ENCODE measurements around the gene HACE1. TPM values are rescaled to one million over a fixed set of nuclear protein-coding genes. Genes with fewer than 3 reads are reported as not detected.

The HACE1 gene
- total and polyA plus RNA-seq, 2 experiments from 2014 or later: 6.9 to 14.5 TPM

DNA sequence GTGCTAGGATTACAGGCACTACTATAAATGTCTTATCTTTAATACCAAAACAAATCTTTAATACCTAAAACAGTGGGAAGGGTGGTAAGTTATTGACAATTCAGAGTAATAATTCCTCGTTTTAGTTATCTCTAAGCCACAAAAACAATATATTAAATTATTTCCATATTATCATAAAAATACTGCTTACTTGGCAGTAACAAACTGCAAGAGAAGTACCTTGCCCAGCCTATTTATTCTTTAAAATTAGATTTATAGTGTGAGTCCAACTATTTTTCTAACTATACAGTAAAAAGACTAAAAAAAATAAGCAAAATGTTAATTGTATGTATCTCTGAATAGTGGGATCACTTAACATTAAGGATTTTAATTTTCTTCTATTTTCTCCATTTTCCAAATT is 123.2 kb downstream of the HACE1 start:
- no peak for DNase-seq (ENCODE audit: low spot score)
- H3K9me2 ChIP-seq (replicated peaks; ENCODE audit: insufficient read depth): no peaks in the 10 kb centered on the region
- H2AFZ ChIP-seq: no peak overlapping the region
- no peak overlapping the region for H3K4me2 ChIP-seq
- no peaks in the 10 kb centered on the region for H4K20me1 ChIP-seq (ENCODE audit: insufficient read depth, poor library complexity, severe bottlenecking)
- no peaks in the 10 kb centered on the region for H3K4me1 ChIP-seq (ENCODE audit: insufficient read depth)
- H3K4me3 ChIP-seq: no peak overlapping the region
- no peaks in the 10 kb centered on the region for H3K9me3 ChIP-seq (ENCODE audit: low read depth)
- H3K36me3 ChIP-seq (replicated peaks; ENCODE audit: insufficient read depth, low read depth): no peaks in the 10 kb centered on the region
- WGBS (ENCODE audit: low lambda C conversion rate, missing lambda C conversion rate): 68% methylated on average over 1 of the region's 1 CpG
- H3K27ac ChIP-seq: no peak overlapping the region
- TF ChIP-seq CTCF (IDR thresholded peaks at IDR 0.05; ENCODE audit: poor library complexity) (no peak), EZH2phosphoT487 (IDR thresholded peaks at IDR 0.05; ENCODE audit: low read depth, severe bottlenecking, unreplicated experiment) (no peak), EZH2 (IDR thresholded peaks at IDR 0.05; ENCODE audit: borderline replicate concordance) (no peak)
- no peaks in the 10 kb centered on the region for H3K79me2 ChIP-seq
- H3K27me3 ChIP-seq: no peaks in the 10 kb centered on the region

- no peaks in the 10 kb centered on the region for H3K79me2 ChIP-seq
- H3K27ac ChIP-seq: no peak overlapping the region
- H4K20me1 ChIP-seq (ENCODE audit: insufficient read depth, poor library complexity, severe bottlenecking): no peaks in the 10 kb centered on the region
- H3K4me1 ChIP-seq (ENCODE audit: insufficient read depth): no peaks in the 10 kb centered on the region
- no peaks in the 10 kb centered on the region for H3K9me3 ChIP-seq (ENCODE audit: low read depth)
- H2AFZ ChIP-seq: no peak overlapping the region
- no peaks in the 10 kb centered on the region for H3K27me3 ChIP-seq
- WGBS (ENCODE audit: low lambda C conversion rate, missing lambda C conversion rate): 98% methylated on average over 2 of the region's 2 CpGs
- no peak overlapping the region for H3K4me3 ChIP-seq
- no peak overlapping the region for H3K4me2 ChIP-seq
- TF ChIP-seq EZH2phosphoT487 (IDR thresholded peaks at IDR 0.05; ENCODE audit: low read depth, severe bottlenecking, unreplicated experiment): no peak
- DNase-seq (ENCODE audit: low spot score): no peak
- no peaks in the 10 kb centered on the region for H3K36me3 ChIP-seq (replicated peaks; ENCODE audit: insufficient read depth, low read depth)
- H3K9me2 ChIP-seq (replicated peaks; ENCODE audit: insufficient read depth): no peaks in the 10 kb centered on the region
These were observed 129.3 kb downstream of the HACE1 start for GRCh38 chr6:104730450-104730849.

- Histone ChIP-seq H3K36me3 (replicated peaks; ENCODE audit: insufficient read depth, low read depth) (no peaks in the 10 kb centered on the region), H3K4me1 (ENCODE audit: insufficient read depth) (no peaks in the 10 kb centered on the region), H3K79me2 (no peaks in the 10 kb centered on the region), H4K20me1 (ENCODE audit: insufficient read depth, poor library complexity, severe bottlenecking) (no peaks in the 10 kb centered on the region), H3K9me3 (ENCODE audit: low read depth) (no peaks in the 10 kb centered on the region), H3K27me3 (no peaks in the 10 kb centered on the region), H3K4me3 (no peak overlapping the region), H3K9me2 (replicated peaks; ENCODE audit: insufficient read depth) (no peaks in the 10 kb centered on the region), H3K4me2 (no peak overlapping the region), H3K27ac (no peak overlapping the region), H2AFZ (no peak overlapping the region)
- no peak for DNase-seq (ENCODE audit: low spot score)
- no peak for TF ChIP-seq EZH2phosphoT487 (IDR thresholded peaks at IDR 0.05; ENCODE audit: low read depth, severe bottlenecking, unreplicated experiment)
- TF ChIP-seq EZH2 (IDR thresholded peaks at IDR 0.05; ENCODE audit: borderline replicate concordance): no peak
- no peak for TF ChIP-seq CTCF (IDR thresholded peaks at IDR 0.05; ENCODE audit: poor library complexity)
These were observed 130.3 kb downstream of the HACE1 start for GRCh38 chr6:104729433-104729832.

GRCh38 chr6:104728448-104728847 is 131.3 kb downstream of the HACE1 start:
- no peaks in the 10 kb centered on the region for H3K9me2 ChIP-seq (replicated peaks; ENCODE audit: insufficient read depth)
- no peak overlapping the region for H3K27ac ChIP-seq
- H3K36me3 ChIP-seq (replicated peaks; ENCODE audit: insufficient read depth, low read depth): no peaks in the 10 kb centered on the region
- no peak for DNase-seq (ENCODE audit: low spot score)
- H3K27me3 ChIP-seq: no peaks in the 10 kb centered on the region
- 77% methylated on average over 4 of the region's 4 CpGs for WGBS (ENCODE audit: low lambda C conversion rate, missing lambda C conversion rate)
- H4K20me1 ChIP-seq (ENCODE audit: insufficient read depth, poor library complexity, severe bottlenecking): no peaks in the 10 kb centered on the region
- TF ChIP-seq EZH2phosphoT487 (IDR thresholded peaks at IDR 0.05; ENCODE audit: low read depth, severe bottlenecking, unreplicated experiment) (no peak), EZH2 (IDR thresholded peaks at IDR 0.05; ENCODE audit: borderline replicate concordance) (no peak), CTCF (IDR thresholded peaks at IDR 0.05; ENCODE audit: poor library complexity) (no peak)
- H3K79me2 ChIP-seq: no peaks in the 10 kb centered on the region
- no peaks in the 10 kb centered on the region for H3K4me1 ChIP-seq (ENCODE audit: insufficient read depth)
- no peaks in the 10 kb centered on the region for H3K9me3 ChIP-seq (ENCODE audit: low read depth)
- H3K4me2 ChIP-seq: no peak overlapping the region
- no peak overlapping the region for H3K4me3 ChIP-seq
- H2AFZ ChIP-seq: no peak overlapping the region
